H1 (cell line): Measurements from ENCODE around the gene HOXB5. TPM values are rescaled to one million over a fixed set of nuclear protein-coding genes. Genes with fewer than 3 reads are reported as not detected.
A peak's percentile ranks its signal among the peaks of the same experiment; 100 is the strongest.

ENCODE experiments used
- CTCF ChIA-PET: fragments of 300-600 bp; sonication (Branson Sonifier 250); formaldehyde crosslinking; loops from one replicate; lab custom pipeline; 2021; ENCODE audit not compliant: partially characterized antibody; lab: Charles Lee
- POLR2A ChIA-PET: fragments of 300-600 bp; sonication (Branson Sonifier 250); formaldehyde crosslinking; loops from one replicate; lab custom pipeline; 2021; ENCODE audit warnings: inconsistent platforms; ENCODE audit not compliant: partially characterized antibody; lab: Charles Lee
- DNase-seq, 2 experiments: peaks; one replicate each; pipeline versions ENCODE4 v3.0.0 to v3.0.0-alpha.2; 2010 to 2022; ENCODE audit warnings: low spot score in 2 of 2, low read depth in 1 of 2, mixed read lengths in 1 of 2
- FAIRE-seq: peaks from 2 replicates; lab custom pipeline; 2011; peaks lifted over from hg19 to GRCh38; lab: Jason Lieb, UNC
- H2AFZ ChIP-seq: 2 replicates; pipeline ENCODE4 v1.8.1; 2012; ENCODE audit warnings: low read length, inconsistent platforms
- H2AK5ac ChIP-seq: 2 replicates; pipeline ENCODE4 v1.6.1; 2013; ENCODE audit warnings: low read depth, low read length
- H2BK120ac ChIP-seq: replicated peaks from 2 replicates; pipeline ENCODE3; 2013; ENCODE audit warnings: low read depth, low read length, inconsistent platforms
- H2BK12ac ChIP-seq: 2 replicates; pipeline ENCODE4 v1.6.1; 2013; ENCODE audit warnings: low read depth, low read length
- H2BK15ac ChIP-seq: 2 replicates; pipeline ENCODE4 v1.6.1; 2013; ENCODE audit warnings: low read length
- H2BK20ac ChIP-seq: 2 replicates; pipeline ENCODE4 v1.6.1; 2013; ENCODE audit warnings: low read length
- H2BK5ac ChIP-seq: 2 replicates; pipeline ENCODE4 v1.6.1; 2013; ENCODE audit warnings: low read depth, low read length
- H3K14ac ChIP-seq: 2 replicates; pipeline ENCODE4 v1.6.1; 2013; ENCODE audit warnings: inconsistent platforms; ENCODE audit not compliant: insufficient read length
- H3K18ac ChIP-seq: 2 replicates; pipeline ENCODE4 v1.6.1; 2013; ENCODE audit warnings: low read length; ENCODE audit errors: extremely low read depth
- H3K23ac ChIP-seq: 2 replicates; pipeline ENCODE4 v1.6.1; 2013; ENCODE audit warnings: inconsistent platforms; ENCODE audit not compliant: insufficient read length
- H3K23me2 ChIP-seq: 2 replicates; pipeline ENCODE4 v1.6.1; 2013; ENCODE audit warnings: low read depth, low read length
- H3K27ac ChIP-seq: 2 replicates; pipeline ENCODE4 v1.6.1; 2011; ENCODE audit warnings: low read depth, low read length, inconsistent platforms
- H3K27me3 ChIP-seq, 4 experiments: replicated peaks in 1 of 4; 1 replicate in 1 of 4; 2 replicates in 3 of 4; pipeline versions ENCODE4 v1.6.1 to v1.8.1; 2011 to 2013; ENCODE audit warnings: low read length in 3 of 4, mild to moderate bottlenecking in 3 of 4, inconsistent platforms in 2 of 4, mixed read lengths in 2 of 4, moderate library complexity in 1 of 4; ENCODE audit not compliant: control insufficient read depth in 3 of 4, insufficient read depth in 3 of 4; ENCODE audit errors: extremely low read depth in 1 of 4
- H3K36me3 ChIP-seq, 4 experiments: 2 replicates each; pipeline versions ENCODE4 v1.6.1 to v1.8.1; 2011 to 2013; ENCODE audit warnings: mild to moderate bottlenecking in 4 of 4, low read length in 3 of 4, moderate library complexity in 2 of 4, control low read depth in 1 of 4, inconsistent platforms in 1 of 4; ENCODE audit not compliant: insufficient read depth in 4 of 4, control insufficient read depth in 2 of 4
- H3K4ac ChIP-seq: replicated peaks from 2 replicates; pipeline ENCODE3; 2013; ENCODE audit warnings: low read length, low read depth, mixed read lengths, inconsistent platforms; ENCODE audit not compliant: insufficient read length
- H3K4me1 ChIP-seq, 4 experiments: replicated peaks in 1 of 4; 1 replicate in 1 of 4; 2 replicates in 3 of 4; pipeline versions ENCODE4 v1.6.1 to v1.8.1; 2011 to 2013; ENCODE audit warnings: low read length in 3 of 4, inconsistent platforms in 2 of 4, mixed read lengths in 1 of 4; ENCODE audit not compliant: insufficient read depth in 4 of 4, control insufficient read depth in 3 of 4
- H3K4me2 ChIP-seq, 2 experiments: 2 replicates each; pipeline versions ENCODE4 v1.6.1 to v1.8.1; 2011 to 2013; ENCODE audit warnings: low read depth in 2 of 2, low read length in 2 of 2, control low read depth in 1 of 2, inconsistent platforms in 1 of 2, mild to moderate bottlenecking in 1 of 2; ENCODE audit not compliant: insufficient read depth in 1 of 2
- H3K4me3 ChIP-seq, 4 experiments: fragments of 200-600, 300-600 bp in 1 of 4; sonication (generic), shearing (Covaris generic), sonication (Bioruptor Twin) in 1 of 4; 2 replicates each; pipeline versions ENCODE4 v1.5.1 to v1.8.1; 2011 to 2016; ENCODE audit warnings: low read length in 4 of 4, low read depth in 3 of 4, control low read depth in 2 of 4, inconsistent platforms in 2 of 4, mild to moderate bottlenecking in 2 of 4, mixed read lengths in 1 of 4, moderate library complexity in 1 of 4; ENCODE audit not compliant: insufficient read depth in 2 of 4; ENCODE audit errors: extremely low read depth in 1 of 4
- H3K56ac ChIP-seq: replicated peaks from 2 replicates; pipeline ENCODE3; 2013; ENCODE audit warnings: low read depth, mild to moderate bottlenecking, mixed read lengths, low read length, inconsistent platforms; ENCODE audit not compliant: insufficient read length
- H3K79me1 ChIP-seq: 2 replicates; pipeline ENCODE4 v1.6.1; 2013; ENCODE audit warnings: low read depth, low read length, control low read depth
- H3K79me2 ChIP-seq, 2 experiments: 2 replicates each; pipeline versions ENCODE4 v1.6.1 to v1.8.1; 2012 to 2013; ENCODE audit warnings: low read length in 2 of 2, mild to moderate bottlenecking in 2 of 2, inconsistent platforms in 1 of 2; ENCODE audit not compliant: insufficient read depth in 2 of 2, control insufficient read depth in 1 of 2
- H3K9ac ChIP-seq, 4 experiments: replicated peaks in 1 of 4; 1 replicate in 1 of 4; 2 replicates in 3 of 4; pipeline versions ENCODE4 v1.6.1 to v1.8.1; 2011 to 2013; ENCODE audit warnings: low read depth in 3 of 4, low read length in 3 of 4, control low read depth in 2 of 4, mild to moderate bottlenecking in 2 of 4, moderate library complexity in 2 of 4, inconsistent platforms in 1 of 4; ENCODE audit errors: extremely low read depth in 1 of 4
- H3K9me3 ChIP-seq, 2 experiments: 2 replicates each; pipeline versions ENCODE4 v1.6.1 to v1.8.1; 2012 to 2013; ENCODE audit warnings: mild to moderate bottlenecking in 2 of 2, moderate library complexity in 2 of 2, control low read depth in 1 of 2, inconsistent platforms in 1 of 2, low read depth in 1 of 2, low read length in 1 of 2, mixed read lengths in 1 of 2; ENCODE audit not compliant: insufficient read depth in 2 of 2
- H4K20me1 ChIP-seq, 2 experiments: replicated peaks in 1 of 2; 2 replicates each; pipeline versions ENCODE3 to v1.8.1; 2011 to 2013; ENCODE audit warnings: inconsistent platforms in 2 of 2, low read length in 2 of 2, mild to moderate bottlenecking in 1 of 2; ENCODE audit not compliant: insufficient read depth in 2 of 2, control insufficient read depth in 1 of 2
- H4K5ac ChIP-seq: 2 replicates; pipeline ENCODE4 v1.6.1; 2013; ENCODE audit warnings: low read length, low read depth, mixed read lengths, inconsistent platforms; ENCODE audit not compliant: insufficient read length
- H4K8ac ChIP-seq: 2 replicates; pipeline ENCODE4 v1.8.0; 2013; ENCODE audit warnings: mild to moderate bottlenecking, moderate library complexity, low read length, inconsistent platforms; ENCODE audit not compliant: insufficient read depth; ENCODE audit errors: extremely low read depth
- H4K91ac ChIP-seq: replicated peaks from 2 replicates; pipeline ENCODE3; 2013; ENCODE audit warnings: low read length, mixed read lengths, inconsistent platforms; ENCODE audit not compliant: insufficient read length
- CREB1 ChIP-seq: IDR thresholded peaks from 2 replicates; pipeline ENCODE4 v1.6.1; 2012; ENCODE audit warnings: inconsistent platforms
- FOSL1 ChIP-seq: IDR thresholded peaks from 2 replicates; pipeline ENCODE4 v1.6.1; 2011; ENCODE audit warnings: mild to moderate bottlenecking, low read depth, low read length, moderate library complexity; ENCODE audit not compliant: insufficient read depth
- TAF7 ChIP-seq: optimal IDR thresholded peaks from 2 replicates; pipeline ENCODE3; 2011; ENCODE audit warnings: low read depth, mild to moderate bottlenecking, inconsistent platforms, low read length, moderate library complexity, borderline replicate concordance
- WGBS, 2 experiments: shearing (Covaris generic) in 1 of 2; methylation state at CpG; one replicate each; pipeline versions ENCODE4 v1.1.6 to v1.1.7; 2013 to 2015; ENCODE audit warnings: low lambda C conversion rate in 2 of 2, mixed read lengths in 2 of 2, inconsistent platforms in 1 of 2, low coverage in 1 of 2, missing lambda C conversion rate in 1 of 2; ENCODE audit not compliant: insufficient replicate concordance in 2 of 2, insufficient coverage in 1 of 2, insufficient read length in 1 of 2; ENCODE audit errors: extremely low coverage in 1 of 2, missing lambda C conversion rate in 1 of 2; 5-methylcytosine and 5-hydroxymethylcytosine counted together
- polyA plus RNA-seq, 7 experiments: library from polyadenylated mRNA; depleted of rRNA in 3 of 7; stranded (reverse) in 5 of 7; unstranded in 2 of 7; fragments of >200 nt in 5 of 7; fragments of 200-250 nt in 2 of 7; gene quantifications; 1 replicate in 5 of 7; 2 replicates in 1 of 7; 4 replicates in 1 of 7; pipeline versions ENCODE4 v1.2.1 to v1.2.3, GENCODE V29; 2011 to 2013; ENCODE audit warnings: missing spikeins in 2 of 7, mixed read lengths in 2 of 7
- total RNA-seq: library from RNA; stranded (reverse); fragmentation: NEBNext Ultra II Directional; extraction: Animal tissue kit (Norgen Biotek cat#: 25700); gene quantifications from 2 replicates; pipeline ENCODE4 v1.2.1, GENCODE V29; 2021

HOXB5 gene
- total and polyA plus RNA-seq, 2 of the 8 experiments (the other 6 are each of a cell fraction or from before 2014, with no cell fraction given): not detected

DNA sequence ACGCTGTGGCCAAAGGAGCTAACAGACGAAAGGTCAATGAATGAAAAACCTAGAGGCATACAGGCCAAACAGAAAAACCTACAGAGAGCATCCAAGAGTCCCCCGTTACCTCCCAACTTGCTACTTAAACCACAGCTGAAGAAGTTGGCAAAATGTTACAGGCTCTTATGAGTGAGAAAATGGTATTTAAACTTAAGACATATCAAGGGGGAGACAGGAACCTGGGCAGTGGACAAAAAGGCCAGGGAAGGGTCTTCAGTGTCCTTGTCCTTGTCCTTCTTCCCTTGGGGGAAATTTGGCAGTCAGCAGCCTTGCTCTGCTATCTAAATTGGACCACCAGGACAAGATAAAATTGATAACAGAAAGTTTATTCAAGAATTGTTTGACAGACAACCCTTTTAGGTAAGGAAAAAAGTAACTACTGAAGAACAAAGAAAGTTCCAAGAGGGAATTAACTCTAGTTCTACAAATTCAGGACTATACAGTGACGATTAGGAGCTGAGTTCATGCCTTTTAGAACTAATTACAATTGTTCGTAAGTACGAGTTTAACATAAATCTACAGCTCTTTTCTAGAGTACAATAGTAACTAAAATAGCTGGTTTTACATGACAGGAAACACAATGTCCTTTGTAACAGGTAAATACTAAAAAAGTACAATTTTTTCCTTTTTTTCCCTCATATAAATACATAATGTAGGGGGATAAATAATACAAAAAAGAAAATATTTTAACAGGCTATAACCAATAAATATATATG is 44.9 kb downstream of the HOXB5 start:
- Histone ChIP-seq H3K9ac (no peak overlapping the region), H3K23ac (no peak overlapping the region), H2BK20ac (no peak overlapping the region), H4K8ac (no peak overlapping the region), H4K20me1 (peaks cover 19 to 21% of the 10 kb centered on the region in 2 experiments), H4K5ac (no peak overlapping the region), H3K18ac (no peak overlapping the region), H3K4ac (no peak overlapping the region), H4K91ac (no peak overlapping the region), H2BK120ac (no peak overlapping the region), H3K27me3 (peaks cover 93 to 100% (median 98%) of the 10 kb centered on the region in 4 experiments), H3K79me2 (no peaks in the 10 kb centered on the region), H2AK5ac (no peak overlapping the region), H3K27ac (no peak overlapping the region), H3K4me1 (peaks cover 6 to 25% (median 8%) of the 10 kb centered on the region in 4 experiments), H3K4me3 (no peak overlapping the region), H2BK5ac (no peak overlapping the region), H3K56ac (no peak overlapping the region), H2BK12ac (no peak overlapping the region), H3K36me3 (peaks cover 0 to 3% (median 0%) of the 10 kb centered on the region in 4 experiments; a peak in 1 of 8 replicates), H3K79me1 (no peaks in the 10 kb centered on the region), H3K4me2 (peak overlapping the region in 1 of 2 experiments; percentile 10; a peak in 2 of 4 replicates), H2AFZ (no peak overlapping the region), H3K9me3 (no peaks in the 10 kb centered on the region), H3K14ac (no peak overlapping the region), H3K23me2 (no peaks in the 10 kb centered on the region; the same call in 1 of the 2 replicates), H2BK15ac (no peak overlapping the region)
- no peak for TF ChIP-seq CREB1
- TF ChIP-seq FOSL1: no peak
- no peak for TF ChIP-seq TAF7
- FAIRE-seq (no peak), DNase-seq (no peak)
- CTCF ChIA-PET: interaction anchor here (1.0 to 6.6 kb wide), 8 partner anchors 9 to 48 kb away, joined by 3 to 53 read pairs (median 14); partner anchors contain the start of genes HOXB1, HOXB3 and HOXB5
- WGBS, 2 experiments: 10% methylated on average over 4 of the region's 6 CpGs; no CpG with 5 or more reads in 1 of the 2 experiments
- POLR2A ChIA-PET: no interaction called here
